ENCODE measurements around the gene TOMM7. TPM values are rescaled to one million over a fixed set of nuclear protein-coding genes. Genes with fewer than 3 reads are reported as not detected.
A peak's percentile ranks its signal among the peaks of the same experiment; 100 is the strongest.

The TOMM7 gene
- total and polyA plus RNA-seq, 10 of the 15 experiments (the other 5 are each of a cell fraction or from before 2014, with no cell fraction given): 151 to 1,497 (median 322) TPM

- TF ChIP-seq ZBTB11 (CRISPR knock-in tag; IDR thresholded peaks at IDR 0.05) (no peak), CEBPB (IDR thresholded peaks at IDR 0.05; ENCODE audit: borderline replicate concordance in 1 of 2, low read depth in 2 of 2, low read length in 2 of 2) (peak in 1 of 2 experiments; percentile 81; a peak in 1 of 4 replicates), IRF3 (IDR thresholded peaks at IDR 0.05) (peak; percentile 39; the same call in 1 of the 2 replicates), ETV6 (conservative IDR thresholded peaks at IDR 0.05 in 1 of 2, IDR thresholded peaks at IDR 0.05 in 1 of 2; ENCODE audit: borderline replicate concordance in 1 of 2, low read depth in 1 of 2) (no peak), POU2F2 (IDR thresholded peaks at IDR 0.05; ENCODE audit: borderline replicate concordance, low read depth, low read length) (peak; percentile 59; the same call in 2 of the 3 replicates), SP1 (IDR thresholded peaks at IDR 0.05; ENCODE audit: low read depth, low read length) (peak; percentile 65), RFX5 (IDR thresholded peaks at IDR 0.05; ENCODE audit: low read depth, low read length) (peak; percentile 99), RAD51 (IDR thresholded peaks at IDR 0.05) (peak; percentile 95), NFYB (IDR thresholded peaks at IDR 0.05; ENCODE audit: insufficient read depth, low read depth, low read length) (peak; percentile 88), GABPA (IDR thresholded peaks at IDR 0.05; ENCODE audit: low read depth) (no peak), ELK1 (IDR thresholded peaks at IDR 0.05; ENCODE audit: low read depth, low read length) (no peak), NBN (IDR thresholded peaks at IDR 0.05) (peak; percentile 53; the same call in 1 of the 2 replicates), CREM (IDR thresholded peaks at IDR 0.05; ENCODE audit: low read depth) (peak; percentile 92), MYB (IDR thresholded peaks at IDR 0.05; ENCODE audit: borderline replicate concordance, low read depth, low read length) (no peak), MLLT1 (IDR thresholded peaks at IDR 0.05) (no peak), FOS (IDR thresholded peaks at IDR 0.05; ENCODE audit: borderline replicate concordance, extremely low read depth, insufficient read length) (peak; percentile 63), MYC (IDR thresholded peaks at IDR 0.05; ENCODE audit: insufficient read depth, insufficient read length, insufficient replicate concordance, low read length, severe bottlenecking) (no peak), BHLHE40 (IDR thresholded peaks at IDR 0.05; ENCODE audit: borderline replicate concordance in 1 of 2, low read depth in 2 of 2, low read length in 1 of 2) (peak; percentile 84 to 88), MEF2B (IDR thresholded peaks at IDR 0.05; ENCODE audit: partially characterized antibody, poor library complexity, severe bottlenecking) (peak; percentile 82)
Measured at GRCh38 chr7:22872096-22872807, 49.6 kb upstream of the TOMM7 start (continued).
